GM12873 (cell line): ENCODE measurements around the gene CDC34.

Experiments used
- TF ChIP-seq, protein P1 (sequence below): IDR thresholded peaks from 2 replicates; pipeline ENCODE4 v1.5.1; 2012; ENCODE audit warnings: low read depth, mild to moderate bottlenecking, moderate library complexity, low read length, control low read depth; ENCODE audit not compliant: insufficient read depth; ENCODE audit errors: missing control alignments

The CDC34 gene

DNA sequence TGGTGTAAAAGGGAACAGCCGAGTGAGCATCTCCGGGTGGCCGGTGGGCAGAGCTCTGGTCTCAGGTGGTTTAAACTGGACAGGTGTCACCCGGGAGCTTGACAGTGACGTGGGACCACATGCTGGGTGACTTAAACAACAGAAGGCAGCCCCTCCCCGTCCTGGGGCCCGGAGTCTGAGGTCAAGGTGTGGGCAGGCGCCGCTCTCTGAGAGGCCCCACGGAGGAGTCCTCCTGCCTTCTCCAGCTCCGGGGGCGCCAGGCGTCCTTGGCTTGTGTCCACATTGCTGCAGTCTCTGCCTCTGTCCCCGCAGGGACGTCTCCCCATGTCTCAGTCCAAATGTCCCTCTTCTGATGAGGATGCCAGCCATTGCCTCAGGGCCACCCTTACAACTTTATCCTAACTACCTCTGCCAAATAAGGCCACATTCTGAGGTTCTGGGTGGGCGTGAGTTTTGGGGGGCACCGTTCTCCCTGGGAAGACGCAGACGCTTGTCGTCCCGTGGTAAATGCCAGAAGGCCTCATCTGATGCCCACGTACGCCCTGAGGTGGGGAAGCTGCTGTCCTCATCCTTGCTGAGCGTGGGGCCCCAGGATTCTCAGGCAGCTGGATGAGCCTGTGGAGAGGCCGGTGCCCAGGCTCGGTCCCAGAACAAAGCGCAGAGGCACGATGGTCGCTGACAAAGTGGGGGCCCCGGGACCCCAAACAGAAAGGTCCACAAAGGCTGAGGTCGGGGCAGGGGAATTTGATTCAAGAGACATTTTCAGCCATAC, 25.2 kb downstream of the CDC34 start:
- TF ChIP-seq, protein P1, sequence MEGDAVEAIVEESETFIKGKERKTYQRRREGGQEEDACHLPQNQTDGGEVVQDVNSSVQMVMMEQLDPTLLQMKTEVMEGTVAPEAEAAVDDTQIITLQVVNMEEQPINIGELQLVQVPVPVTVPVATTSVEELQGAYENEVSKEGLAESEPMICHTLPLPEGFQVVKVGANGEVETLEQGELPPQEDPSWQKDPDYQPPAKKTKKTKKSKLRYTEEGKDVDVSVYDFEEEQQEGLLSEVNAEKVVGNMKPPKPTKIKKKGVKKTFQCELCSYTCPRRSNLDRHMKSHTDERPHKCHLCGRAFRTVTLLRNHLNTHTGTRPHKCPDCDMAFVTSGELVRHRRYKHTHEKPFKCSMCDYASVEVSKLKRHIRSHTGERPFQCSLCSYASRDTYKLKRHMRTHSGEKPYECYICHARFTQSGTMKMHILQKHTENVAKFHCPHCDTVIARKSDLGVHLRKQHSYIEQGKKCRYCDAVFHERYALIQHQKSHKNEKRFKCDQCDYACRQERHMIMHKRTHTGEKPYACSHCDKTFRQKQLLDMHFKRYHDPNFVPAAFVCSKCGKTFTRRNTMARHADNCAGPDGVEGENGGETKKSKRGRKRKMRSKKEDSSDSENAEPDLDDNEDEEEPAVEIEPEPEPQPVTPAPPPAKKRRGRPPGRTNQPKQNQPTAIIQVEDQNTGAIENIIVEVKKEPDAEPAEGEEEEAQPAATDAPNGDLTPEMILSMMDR, result no peak

DNA sequence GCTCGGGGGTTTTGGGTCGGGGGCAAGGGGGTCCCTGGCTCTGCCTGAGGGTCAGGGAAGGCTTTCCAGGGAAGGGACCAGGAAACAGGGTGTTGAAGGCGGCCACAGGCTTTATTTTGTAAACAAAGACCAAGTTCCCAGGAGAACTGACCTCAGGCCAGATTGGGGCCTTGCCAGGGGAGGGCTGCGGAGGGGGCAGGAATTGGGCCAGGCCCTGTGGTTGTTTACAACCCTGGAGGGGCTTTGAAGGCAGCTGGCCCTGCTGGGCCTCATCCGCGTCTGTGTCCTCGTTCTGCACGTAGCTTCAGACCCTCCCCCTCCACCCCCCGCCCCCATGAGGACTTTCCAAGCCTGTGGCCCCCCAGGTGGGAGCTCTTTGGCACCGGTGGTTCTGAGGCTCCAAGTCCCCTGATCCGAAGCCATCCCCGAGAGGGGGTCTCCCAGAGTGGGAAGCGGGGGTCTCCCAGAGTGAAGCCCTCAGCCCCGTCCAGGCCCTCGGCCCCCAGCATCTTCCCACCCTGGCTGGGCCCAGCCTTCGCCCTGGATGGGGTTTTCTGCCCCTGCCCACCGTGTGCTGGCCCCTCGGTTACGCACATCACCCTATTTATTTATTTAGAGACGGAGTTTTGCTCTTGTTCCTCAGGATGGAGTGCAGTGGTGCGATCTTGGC, 27.3 kb downstream of the CDC34 start:
- TF ChIP-seq, protein P1, result no peak

DNA sequence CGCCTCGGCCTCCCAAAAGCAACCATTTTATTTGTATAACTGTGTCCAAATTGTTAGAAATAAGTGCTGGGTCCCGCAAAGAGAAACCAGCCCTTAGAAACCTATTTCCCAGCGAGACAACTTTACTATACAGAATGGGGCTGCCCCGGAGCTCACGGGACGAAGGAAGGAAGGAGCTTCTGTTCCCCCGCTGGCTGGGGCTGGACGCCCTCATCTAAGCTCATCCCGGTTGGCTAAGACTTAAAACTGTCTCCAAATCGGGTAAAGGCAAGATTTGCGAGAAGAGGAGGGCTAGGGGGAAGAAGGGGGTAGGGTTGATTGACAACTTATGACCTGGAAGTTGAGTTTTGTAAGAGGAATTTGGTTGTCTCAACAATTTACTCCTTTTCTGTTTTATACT, 28.6 kb downstream of the CDC34 start:
- TF ChIP-seq, protein P1, result no peak

DNA sequence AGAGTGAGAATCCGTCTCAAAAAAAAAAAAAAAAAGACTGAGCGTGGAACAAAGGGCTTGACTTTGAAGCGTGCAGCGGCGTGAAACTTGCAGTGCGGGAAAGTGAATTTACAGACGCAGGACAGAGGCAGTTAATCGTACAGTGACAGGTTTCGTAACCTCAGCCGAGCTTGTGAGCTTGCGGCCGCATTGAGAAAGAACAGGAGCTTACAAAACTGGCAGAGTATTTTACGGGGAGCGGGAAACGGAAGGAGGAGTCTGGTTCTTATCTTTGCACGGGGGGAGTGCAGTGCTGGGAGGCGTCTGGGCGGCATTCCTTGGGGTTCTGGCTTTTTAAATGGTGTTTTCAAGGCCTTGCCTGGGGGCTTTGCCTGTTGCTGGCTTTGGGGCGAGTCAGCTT, 34.8 kb downstream of the CDC34 start:
- TF ChIP-seq, protein P1, result no peak

DNA sequence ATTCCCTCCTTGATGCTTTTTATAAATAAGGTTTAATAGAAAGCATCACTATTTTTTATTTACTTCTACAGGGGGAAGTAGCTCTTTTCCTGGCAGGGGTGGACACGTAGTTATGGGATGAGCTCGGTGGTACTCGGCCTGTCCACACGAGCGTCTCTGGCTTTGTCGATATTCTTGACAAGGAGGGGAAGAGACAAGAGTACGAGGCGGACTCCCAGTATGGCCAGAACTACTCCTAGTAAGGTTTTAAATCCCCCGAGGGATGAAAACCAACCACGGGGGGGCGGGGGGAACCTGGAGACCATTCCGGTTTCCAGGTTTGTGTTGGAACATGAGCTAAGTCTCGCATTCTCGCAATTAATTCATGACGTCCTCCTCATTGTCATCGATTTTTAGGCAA, 35.3 kb downstream of the CDC34 start:
- TF ChIP-seq, protein P1, result no peak

DNA sequence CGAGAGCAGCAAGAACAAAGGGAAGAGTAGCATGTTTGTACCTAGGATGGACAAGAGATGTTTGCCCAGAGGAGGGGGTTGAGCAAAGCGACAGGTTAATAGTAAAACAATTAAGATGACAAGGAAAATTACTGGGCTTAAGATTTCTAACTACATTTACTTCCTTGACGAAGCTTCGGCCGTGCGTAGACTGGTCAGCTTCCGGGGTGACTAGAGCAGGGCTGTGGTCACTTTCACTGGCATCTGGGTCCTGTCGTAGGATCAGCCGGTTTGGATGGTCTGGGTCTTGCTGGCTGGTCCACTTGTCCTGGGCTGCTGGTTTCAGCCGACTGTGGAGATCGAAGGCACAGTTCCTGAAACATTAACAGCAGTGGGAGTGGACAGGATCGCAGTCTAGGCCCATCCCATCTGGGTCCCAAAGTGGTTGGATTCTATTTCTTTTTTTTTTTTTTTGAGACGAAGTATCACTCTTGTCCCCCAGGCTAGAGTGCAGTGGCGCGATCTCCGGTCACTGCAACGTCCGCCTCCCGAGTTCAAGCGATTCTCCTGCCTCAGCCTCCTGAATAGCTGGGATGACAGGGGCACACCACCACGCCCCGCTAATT, 35.8 kb downstream of the CDC34 start:
- TF ChIP-seq, protein P1, result no peak

DNA sequence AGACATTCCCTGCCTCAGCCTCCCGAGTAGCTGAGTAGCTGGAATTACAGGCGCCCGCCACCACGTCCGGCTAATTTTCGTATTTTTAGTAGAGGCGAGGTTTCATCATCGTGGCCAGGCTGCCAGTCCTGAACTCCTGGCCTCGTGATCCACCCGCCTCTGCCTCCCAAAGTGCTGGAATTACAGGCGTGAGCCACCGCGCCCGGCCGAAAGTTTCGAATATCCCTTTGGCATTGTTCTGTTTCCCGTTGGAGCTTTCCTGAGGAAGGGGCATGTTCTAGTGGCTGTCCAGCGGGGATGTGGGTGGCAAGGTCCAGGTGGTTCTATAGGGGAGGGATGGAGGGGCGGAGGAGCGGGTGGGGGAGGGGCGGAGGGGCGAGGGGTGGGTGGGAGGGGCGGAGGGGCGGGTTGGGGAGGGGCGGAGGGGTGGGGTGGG, 38.7 kb downstream of the CDC34 start:
- TF ChIP-seq, protein P1, result no peak
